ENCODE measurements around the gene KCNT2.
"Not testable (repeated sequence)": the region's sequence is repeated elsewhere in the genome, so short reads cannot be mapped to it uniquely, and the experiment has no call there.

The KCNT2 gene

GRCh38 chr1:196590012-196590708 lies 18.1 kb downstream of the KCNT2 start:
- DNase-seq, result no peak

- no peak for DNase-seq
Observed at GRCh38 chr1:196584696-196585095, 23.5 kb downstream of the KCNT2 start.

- DNase-seq, result no peak
Observed at GRCh38 chr1:196577386-196577785, 30.9 kb downstream of the KCNT2 start.

- no peak for DNase-seq
Observed at GRCh38 chr1:196573226-196573625, 35.0 kb downstream of the KCNT2 start.

- DNase-seq, result no peak
Observed at GRCh38 chr1:196567238-196567637, 41.0 kb downstream of the KCNT2 start.

GRCh38 chr1:196563768-196564167 lies 44.5 kb downstream of the KCNT2 start:
- DNase-seq, result no peak

- DNase-seq, result no peak
Observed at GRCh38 chr1:196559314-196559713, 48.9 kb downstream of the KCNT2 start.

GRCh38 chr1:196558411-196558810 lies 49.8 kb downstream of the KCNT2 start:
- no peak for DNase-seq

GRCh38 chr1:196557797-196558196 lies 50.4 kb downstream of the KCNT2 start:
- DNase-seq, result no peak

- DNase-seq, result no peak
Observed at GRCh38 chr1:196550731-196551130, 57.5 kb downstream of the KCNT2 start.

- DNase-seq, result peak; percentile 94
Observed at GRCh38 chr1:196546272-196547111, 61.7 kb downstream of the KCNT2 start.

GRCh38 chr1:196545222-196545621 lies 63.0 kb downstream of the KCNT2 start:
- DNase-seq, result peak; percentile 8

- DNase-seq, result no peak
Observed at GRCh38 chr1:196544617-196545016, 63.6 kb downstream of the KCNT2 start.

- DNase-seq, result no peak
Observed at GRCh38 chr1:196543833-196544232, 64.4 kb downstream of the KCNT2 start.

GRCh38 chr1:196538473-196538872 lies 69.8 kb downstream of the KCNT2 start:
- DNase-seq, result peak; percentile 6

- peak; percentile 30 for DNase-seq
Observed at GRCh38 chr1:196535727-196536126, 72.5 kb downstream of the KCNT2 start.

GRCh38 chr1:196531737-196532524 lies 76.3 kb downstream of the KCNT2 start:
- DNase-seq, result no peak

- DNase-seq, result no peak
Observed at GRCh38 chr1:196527919-196528318, 80.3 kb downstream of the KCNT2 start.

- not testable (repeated sequence) for DNase-seq
Observed at GRCh38 chr1:196522574-196523345, 85.5 kb downstream of the KCNT2 start.

GRCh38 chr1:196517193-196517592 lies 91.0 kb downstream of the KCNT2 start:
- no peak for DNase-seq

- DNase-seq, result no peak
Observed at GRCh38 chr1:196516373-196516772, 91.9 kb downstream of the KCNT2 start.

- no peak for DNase-seq
Observed at GRCh38 chr1:196515904-196516303, 92.3 kb downstream of the KCNT2 start.

GRCh38 chr1:196513821-196514220 lies 94.4 kb downstream of the KCNT2 start:
- no peak for DNase-seq
